ENCODE results near the gene NDNF. TPM values are rescaled to one million over a fixed set of nuclear protein-coding genes. Genes with fewer than 3 reads are reported as not detected.

The NDNF gene
- total and polyA plus RNA-seq, 2 donors (not counting 3 experiments of a cell fraction or from before 2014, with no cell fraction given), result not detected

DNA sequence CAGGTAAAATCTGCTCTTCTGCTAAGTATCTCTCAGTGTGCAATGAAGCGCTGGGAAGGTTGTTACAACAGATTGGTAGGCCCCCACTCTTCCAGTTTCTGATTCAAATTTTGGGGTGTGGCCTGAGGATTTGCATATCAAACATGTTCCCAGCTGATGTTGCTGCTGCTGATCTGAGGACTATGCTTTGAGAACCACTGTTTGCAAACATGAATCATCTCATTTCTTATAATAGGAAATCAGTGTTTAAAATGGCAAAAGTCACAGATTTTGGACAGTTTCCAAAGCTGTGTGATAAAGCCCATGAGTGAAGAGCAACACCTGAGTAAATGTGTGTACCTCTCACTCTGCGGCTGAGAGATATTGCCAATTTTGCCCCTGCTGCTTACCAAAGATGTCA, 36.2 kb upstream of the NDNF start:
- H3K4me3 ChIP-seq (replicated peaks in 1 of 3; ENCODE audit: insufficient read depth in 1 of 3, low read depth in 1 of 3, low read length in 3 of 3), result no peak overlapping the region
- DNase-seq (ENCODE audit: low read depth, low spot score), result no peak
- no peaks in the 10 kb centered on the region for H3K79me2 ChIP-seq (ENCODE audit: control insufficient read depth, insufficient read depth, low read length)
- H3K9me1 ChIP-seq (replicated peaks; ENCODE audit: control insufficient read depth, extremely low read depth, insufficient read depth, low read length), result no peaks in the 10 kb centered on the region
- H3K27me3 ChIP-seq (ENCODE audit: control insufficient read depth in 2 of 2, insufficient read depth in 2 of 2, low read length in 2 of 2), result peaks cover 3 to 6% of the 10 kb centered on the region in 2 experiments
- no peak overlapping the region for H3K4me2 ChIP-seq (ENCODE audit: insufficient read depth, low read length)
- CTCF ChIA-PET, result interaction anchor here (0.9 to 2.7 kb wide), 2 partner anchors 10 to 48 kb away, joined by 3 to 10 read pairs; no protein-coding TSS in a partner anchor
- no peak for FAIRE-seq
- H3K9ac ChIP-seq (replicated peaks; ENCODE audit: extremely low read depth, insufficient read depth, low read length), result no peak overlapping the region
- no peaks in the 10 kb centered on the region for H3K36me3 ChIP-seq (ENCODE audit: control insufficient read depth in 2 of 2, extremely low read depth in 1 of 2, insufficient read depth in 2 of 2, low read length in 2 of 2)
- no peak overlapping the region for H2AFZ ChIP-seq (ENCODE audit: low read depth, low read length)
- no TSS peak for BruUV-seq (replicated peaks)
- intact Hi-C loops (cut with micrococcal nuclease), result no loop called here
- POLR2A ChIA-PET, result no interaction called here
- no peaks in the 10 kb centered on the region for H3K9me3 ChIP-seq (replicated peaks; ENCODE audit: control insufficient read depth, insufficient read depth, low read length)
- H3K4me1 ChIP-seq (ENCODE audit: control insufficient read depth, extremely low read depth, insufficient read depth, low read length), result no peaks in the 10 kb centered on the region
- no peak for TF ChIP-seq FOS (IDR thresholded peaks at IDR 0.05; ENCODE audit: borderline replicate concordance, insufficient read depth, low read length)
- H3K27ac ChIP-seq (ENCODE audit: insufficient read depth, low read depth, low read length), result no peak overlapping the region
- dilution Hi-C loops (cut with MboI; ENCODE audit: extremely low pct_ligation_motif_present, low sequenced_read_pairs), result no loop called here
- H4K20me1 ChIP-seq (replicated peaks; ENCODE audit: control insufficient read depth, extremely low read depth, insufficient read depth, low read length), result no peaks in the 10 kb centered on the region

DNA sequence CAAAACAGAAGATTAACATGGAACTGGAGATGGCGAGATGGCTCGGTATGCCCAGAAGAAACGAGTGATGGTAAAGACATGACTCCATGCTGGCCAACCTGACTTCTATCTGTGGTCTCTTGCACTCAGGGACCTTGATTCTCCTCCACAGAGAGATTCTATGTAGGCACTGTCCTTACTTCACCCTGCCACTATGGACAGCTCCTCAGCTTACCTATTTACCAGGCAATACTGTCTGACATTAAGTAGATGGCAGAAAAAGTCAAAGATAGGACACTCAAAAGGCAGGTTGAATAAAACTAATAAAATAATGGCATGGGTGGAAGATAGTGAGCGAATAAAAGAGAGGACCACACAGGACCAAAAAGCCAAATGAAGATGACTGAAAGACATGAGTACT, 35.2 kb upstream of the NDNF start:
- intact Hi-C loops (cut with micrococcal nuclease), result no loop called here

More for the DNA sequence above, 35.2 kb upstream of the NDNF start:
- Histone ChIP-seq H3K9me1 (replicated peaks; ENCODE audit: control insufficient read depth, extremely low read depth, insufficient read depth, low read length) (no peaks in the 10 kb centered on the region), H3K9ac (replicated peaks; ENCODE audit: extremely low read depth, insufficient read depth, low read length) (no peak overlapping the region), H2AFZ (ENCODE audit: low read depth, low read length) (no peak overlapping the region), H3K4me3 (replicated peaks in 1 of 3; ENCODE audit: insufficient read depth in 1 of 3, low read depth in 1 of 3, low read length in 3 of 3) (no peak overlapping the region), H3K4me1 (ENCODE audit: control insufficient read depth, extremely low read depth, insufficient read depth, low read length) (no peaks in the 10 kb centered on the region), H3K4me2 (ENCODE audit: insufficient read depth, low read length) (no peak overlapping the region), H4K20me1 (replicated peaks; ENCODE audit: control insufficient read depth, extremely low read depth, insufficient read depth, low read length) (no peaks in the 10 kb centered on the region), H3K27ac (ENCODE audit: insufficient read depth, low read depth, low read length) (no peak overlapping the region), H3K79me2 (ENCODE audit: control insufficient read depth, insufficient read depth, low read length) (no peaks in the 10 kb centered on the region), H3K9me3 (replicated peaks; ENCODE audit: control insufficient read depth, insufficient read depth, low read length) (no peaks in the 10 kb centered on the region), H3K36me3 (ENCODE audit: control insufficient read depth in 2 of 2, extremely low read depth in 1 of 2, insufficient read depth in 2 of 2, low read length in 2 of 2) (no peaks in the 10 kb centered on the region), H3K27me3 (ENCODE audit: control insufficient read depth in 2 of 2, insufficient read depth in 2 of 2, low read length in 2 of 2) (peaks cover 3 to 4% of the 10 kb centered on the region in 2 experiments)
- CTCF ChIA-PET, result interaction anchor here (2.7 kb wide), 1 partner anchor 11 kb away, joined by 10 read pairs; no protein-coding TSS in a partner anchor
- DNase-seq (ENCODE audit: low read depth, low spot score) (no peak), FAIRE-seq (no peak)
- BruUV-seq (replicated peaks), result no TSS peak
- POLR2A ChIA-PET, result no interaction called here
- TF ChIP-seq EZH2 (IDR thresholded peaks at IDR 0.05; ENCODE audit: borderline replicate concordance, low read depth, low read length, severe bottlenecking) (no peak), POLR2AphosphoS5 (IDR thresholded peaks at IDR 0.05; ENCODE audit: insufficient read depth, low read depth, low read length) (no peak), MYC (IDR thresholded peaks at IDR 0.05; ENCODE audit: low read depth, low read length) (no peak), JUN (IDR thresholded peaks at IDR 0.05; ENCODE audit: borderline replicate concordance, insufficient read depth, insufficient read length, low read depth) (no peak), FOS (IDR thresholded peaks at IDR 0.05; ENCODE audit: borderline replicate concordance, insufficient read depth, low read length) (no peak), POLR2A (IDR thresholded peaks at IDR 0.05; ENCODE audit: low read depth, low read length) (no peak), GATA2 (IDR thresholded peaks at IDR 0.05; ENCODE audit: insufficient read depth, insufficient read length, low read depth, low read length) (no peak)
- TF ChIP-seq, protein P1, sequence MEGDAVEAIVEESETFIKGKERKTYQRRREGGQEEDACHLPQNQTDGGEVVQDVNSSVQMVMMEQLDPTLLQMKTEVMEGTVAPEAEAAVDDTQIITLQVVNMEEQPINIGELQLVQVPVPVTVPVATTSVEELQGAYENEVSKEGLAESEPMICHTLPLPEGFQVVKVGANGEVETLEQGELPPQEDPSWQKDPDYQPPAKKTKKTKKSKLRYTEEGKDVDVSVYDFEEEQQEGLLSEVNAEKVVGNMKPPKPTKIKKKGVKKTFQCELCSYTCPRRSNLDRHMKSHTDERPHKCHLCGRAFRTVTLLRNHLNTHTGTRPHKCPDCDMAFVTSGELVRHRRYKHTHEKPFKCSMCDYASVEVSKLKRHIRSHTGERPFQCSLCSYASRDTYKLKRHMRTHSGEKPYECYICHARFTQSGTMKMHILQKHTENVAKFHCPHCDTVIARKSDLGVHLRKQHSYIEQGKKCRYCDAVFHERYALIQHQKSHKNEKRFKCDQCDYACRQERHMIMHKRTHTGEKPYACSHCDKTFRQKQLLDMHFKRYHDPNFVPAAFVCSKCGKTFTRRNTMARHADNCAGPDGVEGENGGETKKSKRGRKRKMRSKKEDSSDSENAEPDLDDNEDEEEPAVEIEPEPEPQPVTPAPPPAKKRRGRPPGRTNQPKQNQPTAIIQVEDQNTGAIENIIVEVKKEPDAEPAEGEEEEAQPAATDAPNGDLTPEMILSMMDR (IDR thresholded peaks at IDR 0.05; ENCODE audit: extremely low read depth in 1 of 2, insufficient read depth in 1 of 2, low read depth in 1 of 2, low read length in 2 of 2), result no peak
- TF ChIP-seq, protein P2, sequence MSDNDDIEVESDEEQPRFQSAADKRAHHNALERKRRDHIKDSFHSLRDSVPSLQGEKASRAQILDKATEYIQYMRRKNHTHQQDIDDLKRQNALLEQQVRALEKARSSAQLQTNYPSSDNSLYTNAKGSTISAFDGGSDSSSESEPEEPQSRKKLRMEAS (IDR thresholded peaks at IDR 0.05; ENCODE audit: insufficient read depth, insufficient read length), result no peak
- dilution Hi-C loops (cut with MboI; ENCODE audit: extremely low pct_ligation_motif_present, low sequenced_read_pairs), result no loop called here
